Endothelial cell of umbilical vein (primary cell): ENCODE data around the gene EHD3. TPM values are rescaled to one million over a fixed set of nuclear protein-coding genes. Genes with fewer than 3 reads are reported as not detected.

ENCODE experiments used
- BruUV-seq: library from RNA; stranded (reverse); fragments of 400-500 nt; replicated peaks from 2 replicates; lab custom pipeline; 2021; lab: Mats Ljungman, UMichigan
- CTCF ChIA-PET: fragments of 300-600, 350-600 bp; sonication (Branson Sonifier 250); formaldehyde crosslinking; loops from one replicate; lab custom pipeline; 2021; ENCODE audit warnings: antibody characterized with exemption, inconsistent platforms; lab: Charles Lee
- POLR2A ChIA-PET: fragments of 300-600, 350-600 bp; sonication (Branson Sonifier 250); formaldehyde crosslinking; loops from one replicate; lab custom pipeline; 2021; ENCODE audit warnings: antibody characterized with exemption, inconsistent platforms; lab: Charles Lee
- DNase-seq: peaks from one replicate; pipeline ENCODE4 v3.0.0-alpha.2; 2011; ENCODE audit warnings: low read depth, low spot score
- FAIRE-seq: peaks from 2 replicates; lab custom pipeline; 2011; peaks lifted over from hg19 to GRCh38; lab: Jason Lieb, UNC
- H2AFZ ChIP-seq: 2 replicates; pipeline ENCODE4 v1.6.0; 2012; ENCODE audit warnings: low read depth, low read length, control low read depth, inconsistent platforms
- H3K27ac ChIP-seq: 2 replicates; pipeline ENCODE4 v1.5.1; 2011; ENCODE audit warnings: low read depth, mild to moderate bottlenecking, control low read depth, low read length, moderate library complexity; ENCODE audit not compliant: insufficient read depth
- H3K27me3 ChIP-seq, 2 experiments: 2 replicates each; pipeline versions ENCODE4 v1.6.0 to v1.6.1; 2011; ENCODE audit warnings: low read length in 2 of 2, mixed read lengths in 1 of 2; ENCODE audit not compliant: control insufficient read depth in 2 of 2, insufficient read depth in 2 of 2
- H3K36me3 ChIP-seq, 2 experiments: 2 replicates in 1 of 2; 3 replicates in 1 of 2; pipeline ENCODE4 v1.5.1; 2011; ENCODE audit warnings: low read length in 2 of 2, mild to moderate bottlenecking in 1 of 2, moderate library complexity in 1 of 2; ENCODE audit not compliant: control insufficient read depth in 2 of 2, insufficient read depth in 2 of 2; ENCODE audit errors: extremely low read depth in 1 of 2
- H3K4me1 ChIP-seq: 3 replicates; pipeline ENCODE4 v1.5.1; 2011; ENCODE audit warnings: mild to moderate bottlenecking, low read length; ENCODE audit not compliant: control insufficient read depth, insufficient read depth; ENCODE audit errors: extremely low read depth
- H3K4me2 ChIP-seq: 2 replicates; pipeline ENCODE4 v1.6.1; 2011; ENCODE audit warnings: low read length, control low read depth, mixed read lengths; ENCODE audit not compliant: insufficient read depth
- H3K4me3 ChIP-seq, 3 experiments: fragments of 200-600 bp in 1 of 3; sonication (generic), shearing (Covaris generic) in 1 of 3; replicated peaks in 1 of 3; 2 replicates each; pipeline ENCODE4 v1.5.1; 2011 to 2016; ENCODE audit warnings: control low read depth in 3 of 3, low read length in 3 of 3, mild to moderate bottlenecking in 2 of 3, inconsistent platforms in 1 of 3, low read depth in 1 of 3, moderate library complexity in 1 of 3; ENCODE audit not compliant: insufficient read depth in 1 of 3
- H3K79me2 ChIP-seq: 2 replicates; pipeline ENCODE4 v1.6.0; 2012; ENCODE audit warnings: low read length, inconsistent platforms; ENCODE audit not compliant: control insufficient read depth, insufficient read depth
- H3K9ac ChIP-seq: replicated peaks from 2 replicates; pipeline ENCODE3; 2011; ENCODE audit warnings: low read length, control low read depth; ENCODE audit not compliant: insufficient read depth; ENCODE audit errors: extremely low read depth
- H3K9me1 ChIP-seq: replicated peaks from 3 replicates; pipeline ENCODE4 v1.6.0; 2011; ENCODE audit warnings: mild to moderate bottlenecking, low read length; ENCODE audit not compliant: control insufficient read depth, insufficient read depth; ENCODE audit errors: extremely low read depth
- H3K9me3 ChIP-seq: replicated peaks from 2 replicates; pipeline ENCODE4 v1.5.1; 2012; ENCODE audit warnings: low read length, inconsistent platforms; ENCODE audit not compliant: control insufficient read depth, insufficient read depth
- H4K20me1 ChIP-seq: replicated peaks from 2 replicates; pipeline ENCODE3; 2011; ENCODE audit warnings: mild to moderate bottlenecking, low read length; ENCODE audit not compliant: control insufficient read depth, insufficient read depth; ENCODE audit errors: extremely low read depth
- EZH2 ChIP-seq: IDR thresholded peaks from 2 replicates; pipeline ENCODE4 v1.6.1; 2012; ENCODE audit warnings: borderline replicate concordance, low read depth, mild to moderate bottlenecking, moderate library complexity, low read length, inconsistent platforms; ENCODE audit not compliant: severe bottlenecking
- FOS ChIP-seq: IDR thresholded peaks from 2 replicates; pipeline ENCODE4 v1.6.1; 2011; ENCODE audit warnings: mild to moderate bottlenecking, low read length, moderate library complexity, borderline replicate concordance; ENCODE audit not compliant: insufficient read depth
- GATA2 ChIP-seq: IDR thresholded peaks from 2 replicates; pipeline ENCODE4 v1.7.0; 2011; ENCODE audit warnings: low read depth, mild to moderate bottlenecking, moderate library complexity, mixed read lengths, low read length; ENCODE audit not compliant: insufficient read length, insufficient read depth
- JUN ChIP-seq: IDR thresholded peaks from 2 replicates; pipeline ENCODE4 v1.6.1; 2011; ENCODE audit warnings: borderline replicate concordance, low read depth; ENCODE audit not compliant: insufficient read length, insufficient read depth
- MYC ChIP-seq: IDR thresholded peaks from one replicate; pipeline ENCODE4 v1.6.1; 2011; ENCODE audit warnings: mild to moderate bottlenecking, low read depth, low read length
- POLR2A ChIP-seq: IDR thresholded peaks from 2 replicates; pipeline ENCODE4 v1.6.1; 2012; ENCODE audit warnings: low read depth, mild to moderate bottlenecking, control low read depth, low read length
- POLR2AphosphoS5 ChIP-seq: IDR thresholded peaks from 2 replicates; pipeline ENCODE4 v1.6.1; 2012; ENCODE audit warnings: low read depth, mild to moderate bottlenecking, control low read depth, low read length, moderate library complexity; ENCODE audit not compliant: insufficient read depth
- dilution Hi-C: fragments of 300-500 bp; cut with MboI; formaldehyde crosslinking; loops from one replicate; pipeline ENCODE4 v1.15.0; 2019; ENCODE audit warnings: low sequenced_read_pairs; ENCODE audit not compliant: extremely low pct_ligation_motif_present
- intact Hi-C: fragments of 100-400 bp; cut with micrococcal nuclease; formaldehyde crosslinking; loops from one replicate; pipeline ENCODE4 v1.10.0; 2022
- polyA plus RNA-seq, 4 experiments: library from polyadenylated mRNA; depleted of rRNA in 3 of 4; stranded (reverse) in 3 of 4; unstranded in 1 of 4; fragments of >200 nt; gene quantifications; 2 replicates each; pipeline versions ENCODE4 v1.2.1 to v1.2.3, GENCODE V29; 2011 to 2012; ENCODE audit warnings: missing spikeins in 1 of 4
- total RNA-seq: library from RNA; stranded (reverse); gene quantifications from 2 replicates; pipeline ENCODE4 v1.2.3, GENCODE V29; 2021
- TF ChIP-seq, protein P1 (sequence below), 2 donors: IDR thresholded peaks; 1 replicate in 1 of 2; 2 replicates in 1 of 2; pipeline ENCODE4 v1.5.1; 2011; ENCODE audit warnings: low read length in 2 of 2, mild to moderate bottlenecking in 2 of 2, moderate library complexity in 2 of 2, control low read depth in 1 of 2, inconsistent platforms in 1 of 2, low read depth in 1 of 2; ENCODE audit not compliant: insufficient read depth in 1 of 2; ENCODE audit errors: extremely low read depth in 1 of 2
- TF ChIP-seq, protein P2 (sequence below): IDR thresholded peaks from 2 replicates; pipeline ENCODE4 v1.6.1; 2011; ENCODE audit not compliant: insufficient read depth, insufficient read length

Gene EHD3
- total and polyA plus RNA-seq, 2 donors (not counting 3 experiments of a cell fraction or from before 2014, with no cell fraction given) = 6.5 to 12.1 TPM

DNA sequence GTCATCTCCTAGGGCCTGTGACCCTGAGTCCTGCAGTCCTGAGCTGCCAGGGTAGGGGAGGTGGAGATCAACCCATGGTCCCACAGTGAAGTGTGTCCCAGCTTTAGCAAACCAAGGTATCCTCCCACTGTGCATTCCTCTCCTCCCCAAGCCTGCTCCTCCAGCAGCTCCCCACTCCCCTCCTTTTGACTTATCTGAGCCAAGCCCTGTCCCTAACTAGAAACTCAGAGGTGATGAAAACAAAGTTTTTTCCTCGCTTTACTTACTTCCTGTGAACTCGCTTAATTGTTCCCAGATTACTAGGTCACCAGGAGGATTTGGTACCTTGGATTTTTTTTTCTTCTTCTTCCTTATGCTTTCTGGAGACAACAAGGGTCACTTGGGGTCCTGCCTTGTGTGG lies 80.8 kb downstream of the EHD3 start:
- H3K9ac ChIP-seq = no peak overlapping the region
- no peak overlapping the region for H3K4me2 ChIP-seq
- no peaks in the 10 kb centered on the region for H3K9me1 ChIP-seq
- peaks cover 0 to 1% of the 10 kb centered on the region in 2 experiments for H3K27me3 ChIP-seq
- no peaks in the 10 kb centered on the region for H3K4me1 ChIP-seq
- H3K4me3 ChIP-seq = no peak overlapping the region
- no peak overlapping the region for H3K27ac ChIP-seq
- no peak for TF ChIP-seq GATA2
- no peak for TF ChIP-seq POLR2A
- TF ChIP-seq, protein P1, sequence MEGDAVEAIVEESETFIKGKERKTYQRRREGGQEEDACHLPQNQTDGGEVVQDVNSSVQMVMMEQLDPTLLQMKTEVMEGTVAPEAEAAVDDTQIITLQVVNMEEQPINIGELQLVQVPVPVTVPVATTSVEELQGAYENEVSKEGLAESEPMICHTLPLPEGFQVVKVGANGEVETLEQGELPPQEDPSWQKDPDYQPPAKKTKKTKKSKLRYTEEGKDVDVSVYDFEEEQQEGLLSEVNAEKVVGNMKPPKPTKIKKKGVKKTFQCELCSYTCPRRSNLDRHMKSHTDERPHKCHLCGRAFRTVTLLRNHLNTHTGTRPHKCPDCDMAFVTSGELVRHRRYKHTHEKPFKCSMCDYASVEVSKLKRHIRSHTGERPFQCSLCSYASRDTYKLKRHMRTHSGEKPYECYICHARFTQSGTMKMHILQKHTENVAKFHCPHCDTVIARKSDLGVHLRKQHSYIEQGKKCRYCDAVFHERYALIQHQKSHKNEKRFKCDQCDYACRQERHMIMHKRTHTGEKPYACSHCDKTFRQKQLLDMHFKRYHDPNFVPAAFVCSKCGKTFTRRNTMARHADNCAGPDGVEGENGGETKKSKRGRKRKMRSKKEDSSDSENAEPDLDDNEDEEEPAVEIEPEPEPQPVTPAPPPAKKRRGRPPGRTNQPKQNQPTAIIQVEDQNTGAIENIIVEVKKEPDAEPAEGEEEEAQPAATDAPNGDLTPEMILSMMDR (IDR thresholded peaks at IDR 0.05; ENCODE audit: extremely low read depth in 1 of 2, insufficient read depth in 1 of 2, low read depth in 1 of 2, low read length in 2 of 2) = no peak
- no peak for TF ChIP-seq MYC
- TF ChIP-seq POLR2AphosphoS5 = no peak
- TF ChIP-seq EZH2 = no peak
- TF ChIP-seq, protein P2, sequence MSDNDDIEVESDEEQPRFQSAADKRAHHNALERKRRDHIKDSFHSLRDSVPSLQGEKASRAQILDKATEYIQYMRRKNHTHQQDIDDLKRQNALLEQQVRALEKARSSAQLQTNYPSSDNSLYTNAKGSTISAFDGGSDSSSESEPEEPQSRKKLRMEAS = no peak
- no peak for TF ChIP-seq JUN
- TF ChIP-seq FOS = no peak
- H2AFZ ChIP-seq = no peak overlapping the region
- no peaks in the 10 kb centered on the region for H3K36me3 ChIP-seq
- no peaks in the 10 kb centered on the region for H4K20me1 ChIP-seq
- no peaks in the 10 kb centered on the region for H3K9me3 ChIP-seq
- ChIA-PET CTCF (no interaction called here), POLR2A (no interaction called here)
- H3K79me2 ChIP-seq = no peaks in the 10 kb centered on the region
- dilution Hi-C loops (no loop called here), intact Hi-C loops (no loop called here)
- FAIRE-seq (no peak), DNase-seq (no peak)
- BruUV-seq = no TSS peak
